ENCODE results near the gene CACNA1C.
A peak's percentile ranks its signal among the peaks of the same experiment; 100 is the strongest.
"Not testable (repeated sequence)": the region's sequence is repeated elsewhere in the genome, so short reads cannot be mapped to it uniquely, and the experiment has no call there.

The CACNA1C gene

DNA sequence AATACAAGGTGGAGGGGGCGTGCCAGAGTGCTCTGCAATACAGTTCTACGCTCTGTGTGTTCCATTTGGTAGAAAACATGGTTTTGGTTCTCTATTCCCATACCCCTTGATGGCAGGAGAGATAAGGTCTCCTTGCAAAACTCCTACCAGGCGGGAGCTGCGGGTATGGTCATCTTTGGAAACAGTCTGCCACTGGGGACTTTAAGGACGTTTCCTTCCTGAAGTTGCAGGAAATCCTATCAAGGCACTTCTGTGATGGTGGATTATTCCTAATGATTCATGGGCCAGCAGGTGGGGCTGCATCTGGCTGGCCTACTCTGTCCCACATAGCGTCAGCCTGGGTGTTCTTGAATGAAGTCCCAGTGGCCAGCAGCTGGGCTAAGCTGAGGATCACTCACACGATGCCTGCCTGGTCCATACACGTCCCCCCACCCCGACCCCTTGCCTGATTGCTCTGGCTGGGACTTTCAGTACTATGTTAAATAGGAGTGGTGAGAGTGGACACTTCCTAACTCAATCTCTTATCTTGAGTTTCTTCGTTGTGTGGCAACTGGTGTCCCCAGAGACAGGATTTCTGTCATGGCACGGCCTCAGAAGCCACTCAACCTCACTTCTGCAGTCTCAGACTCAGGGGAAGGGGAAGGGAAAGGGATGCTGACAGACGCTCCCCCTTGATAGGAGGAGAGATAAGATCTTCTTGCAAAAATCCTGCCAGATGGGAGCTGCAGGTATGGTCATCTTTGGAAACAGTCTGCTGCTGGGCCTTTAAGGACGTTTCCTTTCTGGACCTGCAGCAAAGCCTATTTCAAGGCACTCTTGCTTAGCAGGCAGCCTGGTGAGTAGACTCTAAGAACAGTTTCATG lies 680.9 kb downstream of the CACNA1C start:
- WGBS (ENCODE audit: insufficient coverage) = 21% methylated on average over 7 of the region's 13 CpGs
- no peaks in the 10 kb centered on the region for H3K9me3 ChIP-seq (ENCODE audit: control extremely low read depth in 1 of 5, control insufficient read depth in 4 of 5, insufficient read depth in 2 of 5, low read depth in 1 of 5, low read length in 4 of 5)
- DNase-seq = peak in 2 of 3 donors; percentile 72 to 79
- no peaks in the 10 kb centered on the region for H3K36me3 ChIP-seq (ENCODE audit: control insufficient read depth in 4 of 4, insufficient read depth in 4 of 4, low read length in 3 of 4)
- peak overlapping the region in 1 of 2 experiments; percentile 50 for H3K27ac ChIP-seq (ENCODE audit: insufficient read depth in 1 of 2, low read depth in 1 of 2, low read length in 2 of 2, poor library complexity in 1 of 2, severe bottlenecking in 2 of 2)
- H3K4me3 ChIP-seq (ENCODE audit: control insufficient read depth in 1 of 7, extremely low read depth in 1 of 7, insufficient read depth in 4 of 7, low read depth in 2 of 7, low read length in 6 of 7) = peak overlapping the region in 1 of 7 experiments; percentile 15
- ChIA-PET POLR2A (no interaction called here), CTCF (interaction anchor here (1.2 to 1.8 kb wide), 2 partner anchors 19 to 43 kb away, joined by 4 to 5 read pairs; no protein-coding TSS in a partner anchor)
- peaks cover 13 to 56% (median 54%) of the 10 kb centered on the region in 4 experiments for H3K4me1 ChIP-seq (ENCODE audit: control extremely low read depth in 1 of 4, control insufficient read depth in 4 of 4, insufficient read depth in 4 of 4, low read length in 3 of 4)
- H3K27me3 ChIP-seq (replicated peaks in 2 of 5; ENCODE audit: control insufficient read depth in 4 of 5, insufficient read depth in 5 of 5, low read length in 4 of 5) = no peaks in the 10 kb centered on the region

- Histone ChIP-seq H3K9me3 (ENCODE audit: control extremely low read depth in 1 of 5, control insufficient read depth in 4 of 5, insufficient read depth in 2 of 5, low read depth in 1 of 5, low read length in 4 of 5) (no peaks in the 10 kb centered on the region), H3K27me3 (replicated peaks in 2 of 5; ENCODE audit: control insufficient read depth in 4 of 5, insufficient read depth in 5 of 5, low read length in 4 of 5) (no peaks in the 10 kb centered on the region), H3K4me1 (ENCODE audit: control extremely low read depth in 1 of 4, control insufficient read depth in 4 of 4, insufficient read depth in 4 of 4, low read length in 3 of 4) (peaks cover 13 to 56% (median 54%) of the 10 kb centered on the region in 4 experiments), H3K4me3 (ENCODE audit: control insufficient read depth in 1 of 7, extremely low read depth in 1 of 7, insufficient read depth in 4 of 7, low read depth in 2 of 7, low read length in 6 of 7) (no peak overlapping the region), H3K27ac (ENCODE audit: insufficient read depth in 1 of 2, low read depth in 1 of 2, low read length in 2 of 2, poor library complexity in 1 of 2, severe bottlenecking in 2 of 2) (no peak overlapping the region), H3K36me3 (ENCODE audit: control insufficient read depth in 4 of 4, insufficient read depth in 4 of 4, low read length in 3 of 4) (no peaks in the 10 kb centered on the region)
- POLR2A ChIA-PET = interaction anchor here (0.8 kb wide), 1 partner anchor 44 kb away, joined by 3 read pairs; no protein-coding TSS in a partner anchor
- peak in 2 of 3 donors; percentile 62 to 76 for DNase-seq
- CTCF ChIA-PET = interaction anchor here (0.7 to 1.2 kb wide), 3 partner anchors 8 to 53 kb away, joined by 3 to 7 read pairs (median 3); no protein-coding TSS in a partner anchor
- no CpG with 5 or more reads among the region's 1 CpG for WGBS (ENCODE audit: insufficient coverage)
These were observed 682.6 kb downstream of the CACNA1C start for GRCh38 chr12:2735432-2735831.

GRCh38 chr12:2737656-2738241 lies 685.0 kb downstream of the CACNA1C start:
- ChIA-PET CTCF (interaction anchor here (0.5 to 1.9 kb wide), 8 partner anchors 14 to 454 kb away, joined by 3 to 10 read pairs (median 4); no protein-coding TSS in a partner anchor), POLR2A (interaction anchor here (0.6 to 1.7 kb wide), 2 partner anchors 47 to 308 kb away, joined by 4 to 5 read pairs; no protein-coding TSS in a partner anchor)
- no peaks in the 10 kb centered on the region for H3K27me3 ChIP-seq (replicated peaks in 2 of 5; ENCODE audit: control insufficient read depth in 4 of 5, insufficient read depth in 5 of 5, low read length in 4 of 5)
- H3K36me3 ChIP-seq (ENCODE audit: control insufficient read depth in 4 of 4, insufficient read depth in 4 of 4, low read length in 3 of 4) = no peaks in the 10 kb centered on the region
- peaks cover 9 to 38% (median 36%) of the 10 kb centered on the region in 4 experiments for H3K4me1 ChIP-seq (ENCODE audit: control extremely low read depth in 1 of 4, control insufficient read depth in 4 of 4, insufficient read depth in 4 of 4, low read length in 3 of 4)
- no peak overlapping the region for H3K27ac ChIP-seq (ENCODE audit: insufficient read depth in 1 of 2, low read depth in 1 of 2, low read length in 2 of 2, poor library complexity in 1 of 2, severe bottlenecking in 2 of 2)
- H3K9me3 ChIP-seq (ENCODE audit: control extremely low read depth in 1 of 5, control insufficient read depth in 4 of 5, insufficient read depth in 2 of 5, low read depth in 1 of 5, low read length in 4 of 5) = no peaks in the 10 kb centered on the region
- H3K4me3 ChIP-seq (ENCODE audit: control insufficient read depth in 1 of 7, extremely low read depth in 1 of 7, insufficient read depth in 4 of 7, low read depth in 2 of 7, low read length in 6 of 7) = no peak overlapping the region
- WGBS (ENCODE audit: insufficient coverage) = 89% methylated on average over 9 of the region's 11 CpGs
- no peak for DNase-seq

GRCh38 chr12:2739069-2739468 lies 686.3 kb downstream of the CACNA1C start:
- Histone ChIP-seq H3K27me3 (replicated peaks in 2 of 5; ENCODE audit: control insufficient read depth in 4 of 5, insufficient read depth in 5 of 5, low read length in 4 of 5) (peaks cover 0 to 2% (median 0%) of the 10 kb centered on the region in 5 experiments), H3K4me3 (ENCODE audit: control insufficient read depth in 1 of 7, extremely low read depth in 1 of 7, insufficient read depth in 4 of 7, low read depth in 2 of 7, low read length in 6 of 7) (no peak overlapping the region), H3K4me1 (ENCODE audit: control extremely low read depth in 1 of 4, control insufficient read depth in 4 of 4, insufficient read depth in 4 of 4, low read length in 3 of 4) (peaks cover 0 to 25% (median 23%) of the 10 kb centered on the region in 4 experiments), H3K27ac (ENCODE audit: insufficient read depth in 1 of 2, low read depth in 1 of 2, low read length in 2 of 2, poor library complexity in 1 of 2, severe bottlenecking in 2 of 2) (no peak overlapping the region), H3K36me3 (ENCODE audit: control insufficient read depth in 4 of 4, insufficient read depth in 4 of 4, low read length in 3 of 4) (no peaks in the 10 kb centered on the region), H3K9me3 (ENCODE audit: control extremely low read depth in 1 of 5, control insufficient read depth in 4 of 5, insufficient read depth in 2 of 5, low read depth in 1 of 5, low read length in 4 of 5) (no peaks in the 10 kb centered on the region)
- 94% methylated on average over 3 of the region's 11 CpGs for WGBS (ENCODE audit: insufficient coverage)
- ChIA-PET CTCF (interaction anchor here (1.3 kb wide), 2 partner anchors 14 to 15 kb away, joined by 4 to 6 read pairs; no protein-coding TSS in a partner anchor), POLR2A (interaction anchor here (1.7 kb wide), 1 partner anchor 48 kb away, joined by 5 read pairs; no protein-coding TSS in a partner anchor)
- no peak for DNase-seq

DNA sequence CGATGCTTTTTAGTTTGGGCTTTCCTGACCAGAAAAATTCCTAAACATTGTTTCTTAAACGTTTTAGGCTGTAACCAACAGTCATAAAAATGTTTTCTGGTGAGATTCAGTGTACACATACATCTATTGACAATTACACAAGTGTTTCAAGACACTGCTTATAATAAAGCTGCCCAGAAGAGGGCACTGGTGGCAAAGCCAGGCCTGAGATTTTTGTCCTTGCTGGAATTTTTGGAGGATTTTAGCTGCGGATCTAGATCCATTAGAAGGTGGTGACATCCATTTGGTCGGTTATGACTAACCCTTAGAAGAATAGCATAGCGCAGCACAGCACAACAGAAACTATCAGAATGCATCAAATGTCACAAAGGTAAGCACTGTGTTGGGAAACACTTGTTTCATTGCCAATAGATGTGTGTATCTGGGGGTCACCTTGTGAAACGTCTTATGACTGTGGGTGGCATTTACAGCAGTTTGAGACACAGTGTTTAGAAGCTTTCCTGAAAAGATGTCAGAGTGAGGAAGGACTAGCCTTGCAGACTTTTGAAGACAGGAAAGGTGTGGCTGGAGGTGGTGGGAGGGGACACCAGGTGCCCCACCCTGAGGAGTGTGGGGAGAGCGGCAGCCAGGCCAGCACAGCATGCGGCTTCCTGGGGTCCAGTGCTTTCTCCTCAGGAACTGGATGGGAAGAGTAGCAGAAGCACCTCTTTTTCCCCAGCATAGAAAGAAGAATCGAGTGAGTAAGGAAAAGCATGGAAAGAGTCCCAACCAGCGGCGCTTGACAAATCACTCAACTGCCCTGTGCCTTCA lies 687.2 kb downstream of the CACNA1C start:
- no peaks in the 10 kb centered on the region for H3K9me3 ChIP-seq (ENCODE audit: control extremely low read depth in 1 of 5, control insufficient read depth in 4 of 5, insufficient read depth in 2 of 5, low read depth in 1 of 5, low read length in 4 of 5)
- WGBS (ENCODE audit: insufficient coverage) = 36% methylated on average over 4 of the region's 11 CpGs
- peaks cover 0 to 16% (median 14%) of the 10 kb centered on the region in 4 experiments for H3K4me1 ChIP-seq (ENCODE audit: control extremely low read depth in 1 of 4, control insufficient read depth in 4 of 4, insufficient read depth in 4 of 4, low read length in 3 of 4)
- CTCF ChIA-PET = interaction anchor here (0.9 to 1.4 kb wide), 12 partner anchors 13 to 204 kb away, joined by 3 to 6 read pairs (median 4); no protein-coding TSS in a partner anchor
- POLR2A ChIA-PET = no interaction called here
- DNase-seq = peak in 2 of 3 donors; percentile 28 to 30
- H3K27me3 ChIP-seq (replicated peaks in 2 of 5; ENCODE audit: control insufficient read depth in 4 of 5, insufficient read depth in 5 of 5, low read length in 4 of 5) = peaks cover 0 to 2% (median 0%) of the 10 kb centered on the region in 5 experiments
- no peaks in the 10 kb centered on the region for H3K36me3 ChIP-seq (ENCODE audit: control insufficient read depth in 4 of 4, insufficient read depth in 4 of 4, low read length in 3 of 4)
- no peak overlapping the region for H3K4me3 ChIP-seq (ENCODE audit: control insufficient read depth in 1 of 7, extremely low read depth in 1 of 7, insufficient read depth in 4 of 7, low read depth in 2 of 7, low read length in 6 of 7)
- no peak overlapping the region for H3K27ac ChIP-seq (ENCODE audit: insufficient read depth in 1 of 2, low read depth in 1 of 2, low read length in 2 of 2, poor library complexity in 1 of 2, severe bottlenecking in 2 of 2)

- H3K4me1 ChIP-seq (ENCODE audit: control extremely low read depth in 1 of 4, control insufficient read depth in 4 of 4, insufficient read depth in 4 of 4, low read length in 3 of 4); CTCF ChIA-PET; H3K36me3 ChIP-seq (ENCODE audit: control insufficient read depth in 4 of 4, insufficient read depth in 4 of 4, low read length in 3 of 4); H3K27me3 ChIP-seq (replicated peaks in 2 of 5; ENCODE audit: control insufficient read depth in 4 of 5, insufficient read depth in 5 of 5, low read length in 4 of 5); H3K9me3 ChIP-seq (ENCODE audit: control extremely low read depth in 1 of 5, control insufficient read depth in 4 of 5, insufficient read depth in 2 of 5, low read depth in 1 of 5, low read length in 4 of 5); DNase-seq; H3K27ac ChIP-seq (ENCODE audit: insufficient read depth in 1 of 2, low read depth in 1 of 2, low read length in 2 of 2, poor library complexity in 1 of 2, severe bottlenecking in 2 of 2); H3K4me3 ChIP-seq (ENCODE audit: control insufficient read depth in 1 of 7, extremely low read depth in 1 of 7, insufficient read depth in 4 of 7, low read depth in 2 of 7, low read length in 6 of 7); POLR2A ChIA-PET: not testable (repeated sequence)
- WGBS (ENCODE audit: insufficient coverage) = 95% methylated on average over 4 of the region's 10 CpGs
These were observed 689.2 kb downstream of the CACNA1C start for GRCh38 chr12:2742037-2742436.

All from common myeloid progenitor, CD34-positive (primary cell).